GM19193 (cell line): Measurements from ENCODE around the gene CAND1.

Source experiments
- POLR2A ChIP-seq: IDR thresholded peaks from 4 replicates; pipeline ENCODE4 v1.6.1; 2011; ENCODE audit not compliant: insufficient read depth, insufficient read length; ENCODE audit errors: extremely low read depth

CAND1 gene

DNA sequence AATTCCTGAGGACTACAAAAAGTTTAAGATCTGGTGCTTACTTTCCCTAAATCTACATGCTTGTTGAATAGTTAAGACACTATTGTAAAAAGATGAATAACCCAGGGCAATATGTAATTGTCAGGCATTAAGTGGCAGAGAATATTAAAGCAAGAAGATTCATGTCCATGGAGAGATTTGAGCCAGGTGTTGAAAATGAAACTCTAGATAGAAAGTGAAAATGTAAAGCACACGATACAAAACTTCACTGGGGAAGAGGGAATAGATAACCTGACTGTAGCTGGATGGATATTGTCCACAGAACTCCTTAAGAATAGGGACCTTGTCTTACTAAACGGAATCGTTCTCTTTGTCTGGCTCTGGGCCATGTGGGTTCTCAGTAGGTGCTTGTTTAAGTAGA is 5.0 kb downstream of the CAND1 start:
- TF ChIP-seq POLR2A = no peak

DNA sequence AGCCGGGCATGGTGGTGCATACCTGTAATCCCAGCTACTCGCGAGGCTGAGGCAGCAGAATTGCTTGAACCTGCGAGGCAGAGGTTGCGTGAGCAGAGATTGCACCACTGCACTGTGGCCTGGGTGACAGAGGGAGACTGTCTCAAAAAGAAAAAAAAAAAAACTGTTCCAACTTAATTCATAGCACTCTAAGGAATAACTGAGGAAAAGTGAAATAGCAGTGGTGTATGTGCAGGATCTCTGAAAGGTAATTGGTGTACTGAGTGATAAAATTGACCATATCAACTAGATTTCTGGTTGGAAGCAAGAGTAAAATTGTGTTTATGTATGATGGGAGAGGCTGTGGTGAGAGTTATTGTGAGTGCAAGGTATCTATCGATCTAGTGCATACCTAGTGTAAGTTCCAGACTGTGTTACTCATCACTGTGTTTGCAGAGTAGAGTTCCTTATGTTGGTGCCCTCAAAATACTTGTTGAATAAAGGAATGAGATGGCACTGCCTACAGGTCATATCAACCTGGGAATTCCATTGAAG is 6.3 kb downstream of the CAND1 start:
- TF ChIP-seq POLR2A = no peak

DNA sequence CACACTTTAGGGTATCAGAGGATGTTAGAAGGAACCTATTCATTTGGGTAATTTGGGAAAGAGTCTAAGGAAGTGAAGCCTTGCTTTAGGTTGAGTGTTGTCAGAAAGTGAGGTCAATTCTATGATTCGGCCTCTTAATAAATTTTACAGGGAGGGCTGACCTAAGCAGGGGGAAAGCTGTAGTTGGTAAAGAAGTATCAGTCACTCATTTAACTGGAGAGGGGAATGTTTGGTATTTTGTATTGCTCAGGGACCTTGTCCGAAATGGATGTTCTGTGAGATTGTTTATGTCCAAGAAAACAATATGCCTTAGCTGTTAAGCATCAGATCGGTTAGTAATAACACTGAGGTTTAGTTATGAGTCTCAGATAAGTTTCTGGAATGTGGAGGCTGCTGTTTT is 7.3 kb downstream of the CAND1 start:
- no peak for TF ChIP-seq POLR2A

DNA sequence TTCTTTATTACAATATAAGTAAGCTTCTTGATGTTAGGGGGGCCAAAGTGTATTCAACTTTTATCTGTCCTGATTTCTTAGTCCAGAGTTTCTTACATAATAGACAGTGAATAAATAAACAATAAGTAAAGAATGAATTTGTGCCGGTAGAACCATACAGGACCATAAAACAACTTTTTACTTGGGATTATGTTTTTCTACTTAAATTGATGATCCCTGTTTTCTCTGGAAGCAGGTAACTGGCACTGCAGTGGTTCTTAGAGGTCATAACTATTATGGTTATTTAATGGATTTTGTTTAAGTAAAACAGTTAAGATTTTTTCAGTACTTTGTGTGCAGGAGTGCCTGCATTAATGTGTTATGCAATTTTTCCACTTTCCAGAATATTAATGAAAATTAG is 10.5 kb downstream of the CAND1 start:
- TF ChIP-seq POLR2A = no peak

DNA sequence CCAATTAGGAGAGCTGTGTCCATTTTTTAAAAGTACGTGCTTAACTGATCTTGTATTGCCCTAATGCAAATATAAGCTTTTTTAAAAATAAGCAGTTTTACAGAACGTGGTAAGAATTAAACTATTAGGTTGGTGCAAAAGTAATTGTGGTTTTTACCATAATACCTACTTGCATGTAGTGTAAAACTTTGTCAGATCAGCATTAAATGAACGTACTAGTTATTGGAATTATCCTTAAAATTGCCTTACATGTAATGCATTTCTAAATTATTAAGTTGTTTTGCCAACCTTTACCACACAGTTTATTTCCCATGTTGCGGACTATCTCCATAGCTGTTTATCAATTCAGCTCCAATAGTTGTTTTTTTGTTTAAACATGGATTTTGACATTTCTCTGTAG is 10.9 kb downstream of the CAND1 start:
- TF ChIP-seq POLR2A = no peak

DNA sequence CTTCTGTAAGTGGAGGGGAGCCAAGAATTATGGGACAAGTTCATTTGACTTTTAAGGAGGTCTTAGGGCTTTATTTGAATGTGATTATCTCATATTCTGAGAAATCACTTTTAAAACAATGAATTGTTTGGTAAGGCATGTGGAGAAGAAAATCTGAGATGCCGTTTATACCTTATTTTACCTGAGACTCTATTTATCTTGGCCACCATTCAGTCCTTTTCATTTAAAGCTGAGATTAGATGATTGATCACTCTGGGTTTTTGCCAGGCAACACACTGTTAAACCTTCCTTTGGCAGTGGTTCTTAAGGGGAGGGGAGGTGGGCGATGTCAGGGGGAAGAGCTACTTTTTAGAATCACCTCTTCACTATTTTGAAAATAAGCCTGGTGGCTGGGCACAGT is 11.4 kb downstream of the CAND1 start:
- no peak for TF ChIP-seq POLR2A

DNA sequence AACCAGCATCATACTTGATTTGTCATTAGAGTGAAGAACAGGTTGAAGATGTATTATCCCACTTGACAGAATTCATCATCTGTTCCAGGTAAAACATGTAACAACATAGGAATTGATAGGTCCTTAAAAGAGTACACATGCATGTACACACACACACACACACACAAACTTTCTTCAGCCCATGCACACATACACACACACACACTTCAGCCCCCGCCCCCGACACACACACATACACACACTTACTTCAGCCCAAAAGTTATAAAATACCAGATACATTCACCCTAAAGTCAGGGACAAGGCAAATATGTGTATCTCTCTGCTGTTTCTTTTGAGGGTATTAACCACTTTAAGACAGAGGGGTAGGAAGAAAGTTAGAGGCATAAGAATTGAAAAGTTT is 15.4 kb downstream of the CAND1 start:
- no peak for TF ChIP-seq POLR2A

DNA sequence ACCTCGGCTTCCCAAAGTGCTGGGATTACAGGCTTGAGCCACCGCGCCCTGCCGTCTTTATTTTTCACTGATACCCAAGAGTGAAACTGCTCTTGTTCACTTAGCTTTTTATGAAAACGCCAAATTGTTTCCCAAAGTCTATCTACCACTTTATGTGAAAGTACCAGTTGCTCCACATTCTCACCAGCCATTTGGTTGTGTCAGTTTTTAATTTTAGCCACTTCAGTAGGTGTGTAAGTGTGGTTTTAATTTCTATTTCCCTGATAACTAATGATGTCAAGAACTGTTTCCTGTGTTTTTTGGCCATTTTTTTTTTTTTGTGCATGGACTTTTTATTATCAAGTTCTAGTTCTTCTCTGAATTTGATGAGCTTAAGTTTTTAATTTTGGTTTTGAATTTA is 17.1 kb downstream of the CAND1 start:
- no peak for TF ChIP-seq POLR2A

DNA sequence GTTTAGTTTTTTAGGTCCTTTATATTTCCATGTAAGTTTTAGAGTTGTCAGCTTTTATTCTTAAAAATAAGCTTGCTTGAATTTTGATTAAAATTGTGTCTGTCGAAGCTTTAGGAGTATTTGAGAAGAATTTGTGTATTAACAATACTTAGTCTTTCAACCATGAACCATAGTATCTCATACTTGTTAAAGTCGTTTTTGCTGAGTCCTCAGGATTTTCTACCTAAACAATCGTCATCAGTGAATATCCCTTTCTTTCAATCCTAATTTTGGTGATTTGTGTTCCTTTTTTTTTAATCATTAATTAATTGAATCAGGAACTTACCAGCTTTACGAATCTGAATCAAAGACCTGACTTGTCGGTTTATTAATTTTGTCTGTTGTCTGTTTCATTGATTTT is 18.2 kb downstream of the CAND1 start:
- TF ChIP-seq POLR2A = no peak

DNA sequence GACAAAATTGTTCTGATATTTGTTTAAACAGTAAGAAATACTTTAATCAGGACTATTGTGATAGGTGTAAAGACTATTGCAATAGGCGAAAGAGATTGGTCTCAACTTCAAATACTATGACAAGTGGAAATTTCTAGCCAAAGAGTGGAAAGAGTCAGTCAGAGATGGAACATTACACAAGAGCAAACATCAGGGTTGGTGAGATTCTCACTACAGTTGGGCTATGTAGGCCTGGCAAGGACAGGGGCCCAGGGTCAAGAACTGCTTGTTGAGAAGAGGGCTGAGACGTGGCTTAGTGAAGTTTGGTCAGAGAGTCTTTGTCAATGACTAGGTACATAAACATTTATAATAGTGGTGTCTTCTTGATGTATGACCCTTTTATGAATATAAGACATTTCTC is 19.4 kb downstream of the CAND1 start:
- no peak for TF ChIP-seq POLR2A

DNA sequence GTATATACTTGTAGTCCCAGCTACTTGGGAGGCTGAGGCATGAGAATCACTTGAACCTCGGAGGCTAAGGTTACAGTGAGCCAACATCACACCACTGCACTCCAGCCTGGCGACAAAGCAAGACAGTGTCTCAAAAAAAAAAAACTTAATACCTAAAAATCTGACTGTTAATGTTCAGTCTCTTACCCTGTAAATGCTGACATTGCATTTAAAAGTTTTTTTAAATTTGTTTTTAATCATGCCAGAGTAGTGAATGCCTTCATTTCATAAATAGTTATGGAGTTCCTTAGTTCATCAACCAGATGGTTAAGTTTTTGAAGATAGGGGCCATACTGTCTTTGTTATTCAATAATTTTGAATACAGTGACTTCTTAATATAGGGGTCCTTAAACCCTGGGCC is 21.2 kb downstream of the CAND1 start:
- TF ChIP-seq POLR2A = no peak

DNA sequence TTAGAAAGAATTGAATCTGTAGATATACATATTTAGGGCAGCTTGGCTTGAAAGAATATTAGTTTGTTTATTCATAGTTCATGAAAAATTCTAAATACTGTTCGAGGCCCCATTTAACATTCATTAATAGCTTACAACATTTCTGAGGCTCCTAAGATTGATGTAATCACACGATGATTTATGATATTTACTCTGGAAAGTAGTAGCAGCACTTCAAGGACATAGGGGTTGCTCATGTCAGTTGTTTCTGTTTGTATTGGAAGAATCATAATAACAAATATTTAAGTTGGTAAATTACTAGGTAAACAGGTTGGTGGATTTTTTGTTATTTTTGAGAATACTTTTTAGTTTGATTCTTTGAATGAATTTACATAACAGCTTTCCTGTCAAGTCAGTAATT is 30.4 kb downstream of the CAND1 start:
- TF ChIP-seq POLR2A = no peak

DNA sequence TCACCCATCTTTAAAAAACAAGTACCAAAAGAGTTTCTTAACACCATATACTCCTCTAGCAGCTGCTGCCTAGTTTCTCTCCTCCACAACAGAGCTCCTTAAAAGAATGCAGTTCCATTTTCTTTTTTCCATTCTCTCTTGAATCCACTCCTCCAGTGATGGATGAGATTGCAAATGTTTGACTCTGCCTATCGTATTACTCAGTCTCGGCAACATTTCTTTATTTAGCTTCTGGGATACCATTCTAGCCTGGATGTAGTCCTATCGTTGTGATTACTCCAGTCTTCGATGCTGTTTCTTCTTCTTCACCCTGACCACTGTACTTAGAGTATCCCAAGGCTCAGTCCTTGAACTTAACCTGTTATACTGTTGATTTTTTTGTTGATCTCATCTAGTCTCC is 30.8 kb downstream of the CAND1 start:
- no peak for TF ChIP-seq POLR2A

DNA sequence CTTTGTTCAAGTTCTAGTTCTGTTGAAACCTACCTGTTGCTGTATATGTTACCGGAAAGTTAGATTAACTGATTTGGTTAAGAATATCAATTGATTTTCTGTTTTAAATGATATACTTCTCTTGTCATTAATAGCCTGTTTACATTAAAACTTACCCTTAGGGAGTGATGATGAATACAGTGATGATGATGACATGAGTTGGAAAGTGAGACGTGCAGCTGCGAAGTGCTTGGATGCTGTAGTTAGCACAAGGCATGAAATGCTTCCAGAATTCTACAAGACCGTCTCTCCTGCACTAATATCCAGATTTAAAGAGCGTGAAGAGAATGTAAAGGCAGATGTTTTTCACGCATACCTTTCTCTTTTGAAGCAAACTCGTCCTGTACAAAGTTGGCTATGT is 33.0 kb downstream of the CAND1 start:
- no peak for TF ChIP-seq POLR2A

DNA sequence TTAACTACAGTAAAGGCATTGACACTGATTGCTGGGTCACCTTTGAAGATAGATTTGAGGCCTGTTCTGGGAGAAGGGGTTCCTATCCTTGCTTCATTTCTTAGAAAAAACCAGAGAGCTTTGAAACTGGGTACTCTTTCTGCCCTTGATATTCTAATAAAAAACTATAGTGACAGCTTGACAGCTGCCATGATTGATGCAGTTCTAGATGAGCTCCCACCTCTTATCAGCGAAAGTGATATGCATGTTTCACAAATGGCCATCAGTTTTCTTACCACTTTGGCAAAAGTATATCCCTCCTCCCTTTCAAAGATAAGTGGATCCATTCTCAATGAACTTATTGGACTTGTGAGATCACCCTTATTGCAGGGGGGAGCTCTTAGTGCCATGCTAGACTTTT is 36.4 kb downstream of the CAND1 start:
- no peak for TF ChIP-seq POLR2A

DNA sequence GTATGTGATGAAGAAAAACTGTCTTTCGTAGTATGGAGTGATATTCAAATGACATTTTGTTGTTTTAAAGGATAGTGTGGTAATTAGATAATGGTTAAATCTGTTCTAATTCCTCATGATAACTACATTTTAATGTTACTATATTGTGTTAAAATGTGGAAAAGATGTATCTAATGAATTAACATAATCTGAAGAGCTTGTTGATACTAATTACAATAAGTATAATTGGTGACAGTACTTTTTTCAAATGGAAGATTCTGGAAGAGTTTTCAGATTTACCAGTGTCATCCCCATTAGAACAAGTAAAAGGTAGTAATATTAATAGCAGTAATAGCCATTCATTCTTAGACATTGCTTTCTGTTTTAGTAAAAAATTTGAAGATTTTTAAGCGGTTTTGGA is 37.6 kb downstream of the CAND1 start:
- TF ChIP-seq POLR2A = no peak

DNA sequence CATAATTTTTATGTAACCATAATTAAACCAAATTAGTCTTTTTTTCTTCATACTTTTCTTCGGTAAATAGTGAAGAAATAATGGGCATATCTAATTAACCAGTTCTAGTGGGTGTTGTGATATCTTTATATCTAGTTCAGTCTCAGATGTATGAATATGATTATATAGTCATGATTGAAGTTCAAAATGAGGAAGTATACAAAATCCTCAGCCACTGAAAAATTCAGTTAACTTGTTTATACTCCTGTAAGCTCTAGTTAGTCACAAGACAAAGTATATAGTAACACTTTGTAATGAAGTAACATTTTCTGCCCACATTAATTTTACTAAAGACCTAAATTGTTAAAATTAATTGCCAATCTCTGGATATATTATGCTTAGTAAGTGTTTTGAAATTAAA is 46.5 kb downstream of the CAND1 start:
- TF ChIP-seq POLR2A = no peak
